Kidney (tissue), 14 donors: ENCODE results near the gene ASB2. TPM values are rescaled to one million over a fixed set of nuclear protein-coding genes. Genes with fewer than 3 reads are reported as not detected.

ENCODE experiments used
- DNase-seq, 5 donors: peaks; one replicate each; pipeline ENCODE4 v3.0.0-alpha.2; 2013 to 2020
- FAIRE-seq: peaks from 2 replicates; lab custom pipeline; 2012; peaks lifted over from hg19 to GRCh38; lab: Jason Lieb, UNC
- H3K27ac ChIP-seq, 2 donors: one replicate each; pipeline ENCODE4 v1.7.0; 2013; ENCODE audit warnings: low read depth in 2 of 2, low read length in 2 of 2, inconsistent platforms in 1 of 2
- H3K27me3 ChIP-seq: one replicate; pipeline ENCODE4 v1.7.1; 2013; ENCODE audit warnings: low read length, inconsistent platforms; ENCODE audit not compliant: control insufficient read depth, insufficient read depth
- H3K36me3 ChIP-seq, 3 donors: one replicate each; pipeline versions ENCODE4 v1.7.0 to v1.7.1; 2013; ENCODE audit warnings: low read length in 3 of 3, control low read depth in 1 of 3, inconsistent platforms in 1 of 3; ENCODE audit not compliant: insufficient read depth in 3 of 3, control insufficient read depth in 2 of 3
- H3K4me1 ChIP-seq, 3 donors: one replicate each; pipeline versions ENCODE4 v1.7.0 to v1.7.1; 2013; ENCODE audit warnings: low read length in 3 of 3, inconsistent platforms in 1 of 3, low read depth in 1 of 3; ENCODE audit not compliant: control insufficient read depth in 2 of 3, insufficient read depth in 2 of 3
- H3K4me3 ChIP-seq, 3 donors: one replicate each; pipeline versions ENCODE4 v1.7.0 to v1.8.1; 2013; ENCODE audit warnings: low read length in 3 of 3, control low read depth in 1 of 3, inconsistent platforms in 1 of 3
- H3K9ac ChIP-seq, 3 donors: one replicate each; pipeline versions ENCODE4 v1.7.0 to v1.7.1; 2013; ENCODE audit warnings: low read length in 3 of 3, control low read depth in 1 of 3, inconsistent platforms in 1 of 3
- H3K9me3 ChIP-seq, 3 donors: one replicate each; pipeline versions ENCODE4 v1.7.0 to v1.7.1; 2013; ENCODE audit warnings: low read length in 3 of 3, control low read depth in 1 of 3, inconsistent platforms in 1 of 3; ENCODE audit not compliant: control insufficient read depth in 2 of 3, insufficient read depth in 1 of 3
- intact Hi-C: fragments of 100-400 bp; cut with DNase I; formaldehyde crosslinking; loops from one replicate; pipeline ENCODE4 v1.11.1; 2022
- polyA plus RNA-seq: library from polyadenylated mRNA; stranded (reverse); fragments of 350-450 nt; fragmentation: Illumina TruSeq; extraction: RNeasy Lipid Tissue Mini Kit (QIAGEN cat#74804); gene quantifications from one replicate; pipeline ENCODE4 v1.2.3, GENCODE V29; 2014; ENCODE audit warnings: low read depth, low replicate concordance; ENCODE audit not compliant: insufficient read depth
- total RNA-seq: library from RNA; stranded (reverse); fragmentation: NEBNext Ultra II Directional; extraction: Animal tissue kit (Norgen Biotek cat#: 25700); gene quantifications from one replicate; pipeline ENCODE4 v1.2.1, GENCODE V29; 2021
- TF ChIP-seq, protein P1 (sequence below): IDR thresholded peaks from 3 replicates; pipeline ENCODE4 v1.5.1; 2012; ENCODE audit warnings: mild to moderate bottlenecking, moderate library complexity, borderline replicate concordance; ENCODE audit not compliant: insufficient read depth; ENCODE audit errors: extremely low read depth
- donor health status: control.
- donor health status: control.
- donor health status: control.
- donor health status: control.
- donor health status: control.
- donor health status: DM: yes; HTN: yes; CAD: no.
- donor health status: Normal renal cell carcinoma (clear cell type).

The ASB2 gene
- total and polyA plus RNA-seq, 2 donors from 2014 or later = 0.97 to 3.7 TPM

DNA sequence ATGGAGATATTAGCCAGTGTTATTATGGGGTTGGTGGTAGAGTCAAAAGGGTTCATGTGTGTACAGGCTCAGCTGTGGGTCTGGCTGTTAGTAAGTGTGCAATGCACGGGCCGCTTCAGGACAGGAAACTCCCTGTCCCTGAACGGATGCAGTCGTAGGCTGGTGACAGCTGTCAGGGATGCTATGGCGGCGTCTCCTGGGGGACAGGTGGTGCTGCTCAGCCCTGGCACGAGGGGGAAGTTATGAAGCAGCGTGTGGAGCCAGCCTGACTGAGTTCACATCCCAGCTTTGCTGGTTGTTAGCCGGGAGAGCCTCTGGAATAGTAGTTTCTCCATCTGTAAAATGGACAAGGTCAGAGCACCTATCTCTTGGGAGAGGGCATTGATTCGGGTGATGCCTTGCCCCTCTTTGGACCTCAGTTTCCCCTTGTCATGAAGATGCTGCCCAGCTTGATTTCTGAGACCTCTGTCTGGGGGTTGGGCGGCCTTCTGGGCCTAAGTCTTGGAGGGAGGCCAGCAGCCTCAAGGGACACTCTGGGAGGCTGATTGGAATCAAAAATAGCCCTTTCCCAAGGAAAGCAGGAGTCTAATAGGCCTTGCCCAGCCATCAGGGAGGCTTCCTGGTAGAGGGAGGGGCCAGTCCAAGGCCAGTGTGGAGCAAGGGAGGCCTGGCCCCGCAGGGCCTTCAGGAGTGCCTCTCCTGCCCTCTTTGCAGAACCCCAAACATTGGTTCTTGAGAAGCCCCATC lies 7.1 kb downstream of the ASB2 start:
- H3K27ac ChIP-seq = no peak overlapping the region
- DNase-seq (peak in 1 of 5 donors; percentile 71), FAIRE-seq (no peak)
- H3K27me3 ChIP-seq = no peaks in the 10 kb centered on the region
- no peak overlapping the region for H3K4me3 ChIP-seq
- H3K4me1 ChIP-seq = peaks cover 0 to 9% (median 0%) of the 10 kb centered on the region in 3 donors
- H3K9me3 ChIP-seq = no peaks in the 10 kb centered on the region
- intact Hi-C loops = no loop called here
- TF ChIP-seq, protein P1, sequence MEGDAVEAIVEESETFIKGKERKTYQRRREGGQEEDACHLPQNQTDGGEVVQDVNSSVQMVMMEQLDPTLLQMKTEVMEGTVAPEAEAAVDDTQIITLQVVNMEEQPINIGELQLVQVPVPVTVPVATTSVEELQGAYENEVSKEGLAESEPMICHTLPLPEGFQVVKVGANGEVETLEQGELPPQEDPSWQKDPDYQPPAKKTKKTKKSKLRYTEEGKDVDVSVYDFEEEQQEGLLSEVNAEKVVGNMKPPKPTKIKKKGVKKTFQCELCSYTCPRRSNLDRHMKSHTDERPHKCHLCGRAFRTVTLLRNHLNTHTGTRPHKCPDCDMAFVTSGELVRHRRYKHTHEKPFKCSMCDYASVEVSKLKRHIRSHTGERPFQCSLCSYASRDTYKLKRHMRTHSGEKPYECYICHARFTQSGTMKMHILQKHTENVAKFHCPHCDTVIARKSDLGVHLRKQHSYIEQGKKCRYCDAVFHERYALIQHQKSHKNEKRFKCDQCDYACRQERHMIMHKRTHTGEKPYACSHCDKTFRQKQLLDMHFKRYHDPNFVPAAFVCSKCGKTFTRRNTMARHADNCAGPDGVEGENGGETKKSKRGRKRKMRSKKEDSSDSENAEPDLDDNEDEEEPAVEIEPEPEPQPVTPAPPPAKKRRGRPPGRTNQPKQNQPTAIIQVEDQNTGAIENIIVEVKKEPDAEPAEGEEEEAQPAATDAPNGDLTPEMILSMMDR = no peak
- H3K9ac ChIP-seq = no peak overlapping the region
- H3K36me3 ChIP-seq = no peaks in the 10 kb centered on the region

DNA sequence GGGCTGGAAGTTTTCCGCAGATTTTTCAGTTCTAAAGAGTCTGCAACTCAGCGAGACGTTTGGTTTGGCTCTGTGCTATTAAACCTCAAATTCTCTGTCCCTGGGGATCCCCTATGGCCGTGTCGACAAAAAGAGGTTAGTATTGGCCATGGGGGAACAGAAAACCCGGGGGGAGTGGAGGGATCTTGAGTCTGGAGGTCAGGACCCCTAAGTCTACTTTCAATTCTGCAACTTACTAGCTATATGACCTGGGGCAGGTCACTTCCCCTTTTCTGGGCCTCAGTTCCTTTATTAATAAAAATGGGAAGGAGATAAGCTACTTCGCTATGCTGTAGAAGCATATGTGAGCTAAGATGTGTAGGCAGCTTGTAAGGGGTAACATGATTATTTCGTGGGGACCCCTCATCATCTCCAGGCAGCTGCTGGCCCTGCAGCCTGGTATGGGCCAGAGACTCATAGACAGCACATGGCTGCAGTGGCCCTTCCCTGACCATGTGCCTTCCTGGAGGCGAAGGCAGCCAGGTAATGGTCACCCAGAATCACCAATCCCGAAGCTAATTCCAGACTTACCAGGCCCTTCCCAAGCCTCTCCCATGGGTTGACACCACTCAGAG lies 8.6 kb downstream of the ASB2 start:
- TF ChIP-seq, protein P1 = no peak
- Histone ChIP-seq H3K9me3 (no peaks in the 10 kb centered on the region), H3K4me1 (peaks cover 0 to 15% (median 0%) of the 10 kb centered on the region in 3 donors), H3K9ac (no peak overlapping the region), H3K4me3 (no peak overlapping the region), H3K27me3 (no peaks in the 10 kb centered on the region), H3K27ac (no peak overlapping the region), H3K36me3 (no peaks in the 10 kb centered on the region)
- no peak for FAIRE-seq
- intact Hi-C loops = no loop called here
- DNase-seq = peak in 1 of 5 donors; percentile 34

DNA sequence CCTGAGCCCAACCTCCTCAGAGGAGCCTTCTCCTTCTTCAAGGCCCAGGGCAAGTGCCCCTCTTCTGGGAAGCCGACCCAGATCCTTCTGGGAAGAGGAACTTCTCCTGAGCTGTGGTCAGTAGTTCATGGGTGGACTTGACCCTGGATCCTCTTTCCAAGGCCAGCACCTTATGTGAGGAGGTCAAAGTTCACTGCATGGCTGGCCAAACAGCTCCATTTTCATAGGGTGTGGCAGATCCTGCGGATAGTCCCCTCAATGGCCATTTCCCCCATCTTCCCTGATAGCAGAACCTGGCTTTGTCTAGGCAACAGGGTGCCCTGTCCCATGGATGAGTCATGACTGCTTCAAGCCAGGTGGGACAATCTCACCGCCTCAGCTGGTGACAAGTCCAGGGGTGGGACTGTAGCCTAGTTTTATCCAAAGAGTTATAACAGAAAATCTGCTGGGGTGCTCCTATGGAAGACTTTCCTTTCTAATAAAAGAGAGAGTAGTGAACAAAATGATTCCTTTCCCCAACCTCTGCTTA lies 10.4 kb downstream of the ASB2 start:
- DNase-seq (peak in 1 of 5 donors; percentile 17), FAIRE-seq (no peak)
- Histone ChIP-seq H3K27me3 (no peaks in the 10 kb centered on the region), H3K9me3 (no peaks in the 10 kb centered on the region), H3K27ac (no peak overlapping the region), H3K4me3 (no peak overlapping the region), H3K4me1 (peaks cover 0 to 17% (median 0%) of the 10 kb centered on the region in 3 donors), H3K9ac (no peak overlapping the region), H3K36me3 (no peaks in the 10 kb centered on the region)
- intact Hi-C loops = no loop called here
- TF ChIP-seq, protein P1 = no peak
